Astrocyte (in vitro differentiated cells and primary cell): ENCODE data around the gene C17orf107. TPM values are rescaled to one million over a fixed set of nuclear protein-coding genes. Genes with fewer than 3 reads are reported as not detected.

Experiments used
- DNase-seq: peaks from one replicate; pipeline ENCODE4 v3.0.0-alpha.2; 2010; ENCODE audit warnings: low read depth
- FAIRE-seq: peaks from 2 replicates; lab custom pipeline; 2011; peaks lifted over from hg19 to GRCh38; lab: Jason Lieb, UNC
- H2AFZ ChIP-seq: 2 replicates; pipeline ENCODE4 v1.6.0; 2012; ENCODE audit warnings: low read depth, low read length, inconsistent platforms
- H3K27ac ChIP-seq: 2 replicates; pipeline ENCODE4 v1.5.1; 2011; ENCODE audit warnings: low read depth, low read length, inconsistent platforms
- H3K27me3 ChIP-seq: 2 replicates; pipeline ENCODE4 v1.6.0; 2011; ENCODE audit warnings: low read length, inconsistent platforms; ENCODE audit not compliant: insufficient read depth
- H3K36me3 ChIP-seq: 2 replicates; pipeline ENCODE4 v1.5.1; 2011; ENCODE audit warnings: low read length, inconsistent platforms; ENCODE audit not compliant: insufficient read depth
- H3K4me1 ChIP-seq: 2 replicates; pipeline ENCODE4 v1.5.1; 2011; ENCODE audit warnings: low read length, inconsistent platforms; ENCODE audit not compliant: insufficient read depth
- H3K4me2 ChIP-seq: 2 replicates; pipeline ENCODE4 v1.6.0; 2012; ENCODE audit warnings: low read length, inconsistent platforms
- H3K4me3 ChIP-seq: 2 replicates; pipeline ENCODE4 v1.5.1; 2011; ENCODE audit warnings: low read depth, mild to moderate bottlenecking, low read length, inconsistent platforms; ENCODE audit not compliant: insufficient read depth
- H3K79me2 ChIP-seq: 2 replicates; pipeline ENCODE4 v1.6.0; 2012; ENCODE audit warnings: mild to moderate bottlenecking, low read length, inconsistent platforms; ENCODE audit not compliant: insufficient read depth
- H3K9ac ChIP-seq: 2 replicates; pipeline ENCODE4 v1.6.0; 2012; ENCODE audit warnings: mild to moderate bottlenecking, low read length, inconsistent platforms
- H3K9me3 ChIP-seq: 2 replicates; pipeline ENCODE4 v1.5.1; 2012; ENCODE audit warnings: low read depth, mild to moderate bottlenecking, low read length, inconsistent platforms; ENCODE audit not compliant: insufficient read depth
- H4K20me1 ChIP-seq: 2 replicates; pipeline ENCODE4 v1.6.0; 2012; ENCODE audit warnings: low read length, inconsistent platforms; ENCODE audit not compliant: insufficient read depth
- H3K27ac Mint-ChIP-seq: one replicate; pipeline ENCODE4 v1.8.0; 2021; ENCODE audit warnings: mild to moderate bottlenecking, mixed read lengths; ENCODE audit not compliant: unreplicated experiment
- H3K27me3 Mint-ChIP-seq: one replicate; pipeline ENCODE4 v1.8.0; 2021; ENCODE audit warnings: low read depth, mixed read lengths; ENCODE audit not compliant: unreplicated experiment
- H3K36me3 Mint-ChIP-seq: one replicate; pipeline ENCODE4 v1.8.0; 2021; ENCODE audit warnings: low read depth, mixed read lengths; ENCODE audit not compliant: unreplicated experiment
- H3K4me1 Mint-ChIP-seq: one replicate; pipeline ENCODE4 v1.8.0; 2021; ENCODE audit warnings: low read depth, mixed read lengths; ENCODE audit not compliant: unreplicated experiment
- H3K4me3 Mint-ChIP-seq: one replicate; pipeline ENCODE4 v1.8.0; 2021; ENCODE audit warnings: mild to moderate bottlenecking, moderate library complexity, mixed read lengths; ENCODE audit not compliant: unreplicated experiment
- H3K9me3 Mint-ChIP-seq: one replicate; pipeline ENCODE4 v1.8.0; 2021; ENCODE audit warnings: mild to moderate bottlenecking, mixed read lengths; ENCODE audit not compliant: unreplicated experiment
- CTCF ChIP-seq: IDR thresholded peaks from 2 replicates; pipeline ENCODE4 v1.5.1; 2011; ENCODE audit warnings: low read depth, mild to moderate bottlenecking, inconsistent platforms, low read length, moderate library complexity; ENCODE audit not compliant: insufficient read depth
- EZH2 ChIP-seq: IDR thresholded peaks from 2 replicates; pipeline ENCODE4 v1.6.1; 2012; ENCODE audit warnings: mild to moderate bottlenecking, low read length, inconsistent platforms; ENCODE audit not compliant: insufficient read depth
- total RNA-seq: library from RNA; stranded (reverse); gene quantifications from 2 replicates; pipeline ENCODE4 v1.2.1, GENCODE V29; 2021

The C17orf107 gene
- total RNA-seq, 1 donor from 2014 or later, result 2.2 TPM

- Mint-ChIP-seq H3K36me3 (peaks cover 20% of the 10 kb centered on the region), H3K27ac (no peak overlapping the region), H3K27me3 (no peaks in the 10 kb centered on the region), H3K4me3 (no peak overlapping the region), H3K9me3 (no peaks in the 10 kb centered on the region), H3K4me1 (peaks cover 22% of the 10 kb centered on the region)
- Histone ChIP-seq H2AFZ (no peak overlapping the region), H3K27me3 (no peaks in the 10 kb centered on the region), H3K36me3 (no peaks in the 10 kb centered on the region), H3K4me2 (no peak overlapping the region), H3K9ac (no peak overlapping the region), H3K9me3 (no peaks in the 10 kb centered on the region), H3K4me1 (peaks cover 15% of the 10 kb centered on the region), H3K4me3 (no peak overlapping the region), H4K20me1 (peaks cover 59% of the 10 kb centered on the region), H3K79me2 (peaks cover 21% of the 10 kb centered on the region), H3K27ac (no peak overlapping the region)
- FAIRE-seq (no peak), DNase-seq (no peak)
- no peak for TF ChIP-seq CTCF
- no peak for TF ChIP-seq EZH2
Measured at GRCh38 chr17:4859816-4860625, 39.3 kb upstream of the C17orf107 start.

- DNase-seq, result no peak
- peaks cover 15% of the 10 kb centered on the region for H3K4me1 ChIP-seq
- no peaks in the 10 kb centered on the region for H3K27me3 Mint-ChIP-seq
- H3K4me3 ChIP-seq, result no peak overlapping the region
- H3K4me1 Mint-ChIP-seq, result peaks cover 22% of the 10 kb centered on the region
- no peak overlapping the region for H3K27ac ChIP-seq
- TF ChIP-seq CTCF (no peak), EZH2 (no peak)
- peaks cover 21% of the 10 kb centered on the region for H3K79me2 ChIP-seq
- H3K36me3 ChIP-seq, result no peaks in the 10 kb centered on the region
- H3K9me3 ChIP-seq, result no peaks in the 10 kb centered on the region
- H3K9me3 Mint-ChIP-seq, result no peaks in the 10 kb centered on the region
- peaks cover 62% of the 10 kb centered on the region for H4K20me1 ChIP-seq
- H3K27ac Mint-ChIP-seq, result no peak overlapping the region
- no peak for FAIRE-seq
- no peak overlapping the region for H3K4me3 Mint-ChIP-seq
- peaks cover 20% of the 10 kb centered on the region for H3K36me3 Mint-ChIP-seq
- no peak overlapping the region for H2AFZ ChIP-seq
- H3K9ac ChIP-seq, result no peak overlapping the region
- no peaks in the 10 kb centered on the region for H3K27me3 ChIP-seq
- no peak overlapping the region for H3K4me2 ChIP-seq
Measured at GRCh38 chr17:4860651-4861050, 38.7 kb upstream of the C17orf107 start.

GRCh38 chr17:4861052-4861451 is 38.3 kb upstream of the C17orf107 start:
- DNase-seq, result no peak
- Mint-ChIP-seq H3K36me3 (peaks cover 20% of the 10 kb centered on the region), H3K27me3 (no peaks in the 10 kb centered on the region), H3K27ac (no peak overlapping the region), H3K4me3 (no peak overlapping the region), H3K9me3 (no peaks in the 10 kb centered on the region), H3K4me1 (peaks cover 22% of the 10 kb centered on the region)
- H3K27ac ChIP-seq, result no peak overlapping the region
- no peak overlapping the region for H3K9ac ChIP-seq
- peaks cover 22% of the 10 kb centered on the region for H3K79me2 ChIP-seq
- peaks cover 62% of the 10 kb centered on the region for H4K20me1 ChIP-seq
- no peak overlapping the region for H2AFZ ChIP-seq
- no peaks in the 10 kb centered on the region for H3K9me3 ChIP-seq
- TF ChIP-seq EZH2, result no peak
- TF ChIP-seq CTCF, result no peak
- peaks cover 15% of the 10 kb centered on the region for H3K4me1 ChIP-seq
- FAIRE-seq, result no peak
- H3K4me3 ChIP-seq, result no peak overlapping the region
- no peaks in the 10 kb centered on the region for H3K27me3 ChIP-seq
- no peak overlapping the region for H3K4me2 ChIP-seq
- H3K36me3 ChIP-seq, result no peaks in the 10 kb centered on the region
